GM23248 (cell line): ENCODE measurements around the gene ACAA2.

Experiments used
- EZH2 ChIP-seq: fragments of 200-600 bp; sonication (generic); IDR thresholded peaks from 2 replicates; pipeline ENCODE4 v1.6.1; 2018; ENCODE audit warnings: antibody characterized with exemption, mild to moderate bottlenecking; ENCODE audit not compliant: insufficient read depth, poor library complexity, severe bottlenecking
- EZH2phosphoT487 ChIP-seq: fragments of 200-600 bp; sonication (generic); IDR thresholded peaks from 2 replicates; pipeline ENCODE4 v1.6.1; 2018; ENCODE audit warnings: antibody characterized with exemption, moderate library complexity, mild to moderate bottlenecking, low read depth; ENCODE audit not compliant: insufficient read depth

DNA sequence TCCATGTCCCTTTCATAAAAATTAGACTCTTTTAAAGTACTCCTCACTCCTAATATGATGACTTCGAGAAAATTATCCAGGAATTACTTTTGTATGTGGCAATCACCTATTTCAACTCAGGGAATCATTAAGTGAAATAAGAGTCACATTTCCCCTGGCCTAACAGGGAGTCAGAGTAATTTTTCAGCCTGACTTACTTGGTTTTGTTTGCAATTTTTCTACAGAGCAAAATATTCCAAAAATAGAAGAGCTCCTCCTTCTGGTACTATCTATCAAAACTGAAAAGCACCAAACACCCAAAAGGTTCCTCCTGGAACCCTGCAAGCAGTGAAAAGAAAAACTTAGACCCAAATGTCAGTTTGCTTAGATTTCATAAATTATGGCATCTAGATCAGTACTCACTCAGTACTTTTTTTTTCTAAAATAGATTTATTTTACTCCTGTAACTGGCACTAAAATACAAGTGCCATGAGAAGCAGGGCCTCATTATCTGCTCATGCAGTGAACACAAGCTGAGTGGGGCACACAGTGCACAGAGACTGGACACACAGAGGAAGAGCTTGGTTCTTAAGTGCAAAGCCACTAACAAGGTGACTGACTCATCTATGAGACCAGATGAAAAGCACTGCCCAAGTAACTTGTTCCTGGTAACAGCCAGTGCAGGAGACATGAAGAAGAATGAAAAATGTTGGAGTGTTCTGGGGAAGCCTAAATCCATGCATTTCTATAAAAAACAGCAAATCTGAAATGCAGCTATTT lies 28.7 kb downstream of the ACAA2 start:
- TF ChIP-seq EZH2 (no peak), EZH2phosphoT487 (no peak)
